HL-60 (cell line): ENCODE data around the gene SAMD10.

Source experiments
- GABPA ChIP-seq: IDR thresholded peaks from 2 replicates; pipeline ENCODE4 v1.6.1; 2012; ENCODE audit warnings: low read depth
- POLR2AphosphoS5 ChIP-seq: IDR thresholded peaks from 2 replicates; pipeline ENCODE4 v1.6.1; 2012; ENCODE audit warnings: low read depth
- SPI1 ChIP-seq: IDR thresholded peaks from 2 replicates; pipeline ENCODE4 v1.6.1; 2012; ENCODE audit warnings: low read depth, mild to moderate bottlenecking, borderline replicate concordance
- TF ChIP-seq, protein P1 (sequence below): IDR thresholded peaks from one replicate; pipeline ENCODE4 v1.5.1; 2011; ENCODE audit warnings: low read length, control low read depth, inconsistent platforms; ENCODE audit not compliant: insufficient read depth
- TF ChIP-seq, protein P2 (sequence below): IDR thresholded peaks from 2 replicates; pipeline ENCODE4 v1.6.1; 2012; ENCODE audit warnings: low read depth; ENCODE audit not compliant: insufficient replicate concordance

- TF ChIP-seq, protein P1, sequence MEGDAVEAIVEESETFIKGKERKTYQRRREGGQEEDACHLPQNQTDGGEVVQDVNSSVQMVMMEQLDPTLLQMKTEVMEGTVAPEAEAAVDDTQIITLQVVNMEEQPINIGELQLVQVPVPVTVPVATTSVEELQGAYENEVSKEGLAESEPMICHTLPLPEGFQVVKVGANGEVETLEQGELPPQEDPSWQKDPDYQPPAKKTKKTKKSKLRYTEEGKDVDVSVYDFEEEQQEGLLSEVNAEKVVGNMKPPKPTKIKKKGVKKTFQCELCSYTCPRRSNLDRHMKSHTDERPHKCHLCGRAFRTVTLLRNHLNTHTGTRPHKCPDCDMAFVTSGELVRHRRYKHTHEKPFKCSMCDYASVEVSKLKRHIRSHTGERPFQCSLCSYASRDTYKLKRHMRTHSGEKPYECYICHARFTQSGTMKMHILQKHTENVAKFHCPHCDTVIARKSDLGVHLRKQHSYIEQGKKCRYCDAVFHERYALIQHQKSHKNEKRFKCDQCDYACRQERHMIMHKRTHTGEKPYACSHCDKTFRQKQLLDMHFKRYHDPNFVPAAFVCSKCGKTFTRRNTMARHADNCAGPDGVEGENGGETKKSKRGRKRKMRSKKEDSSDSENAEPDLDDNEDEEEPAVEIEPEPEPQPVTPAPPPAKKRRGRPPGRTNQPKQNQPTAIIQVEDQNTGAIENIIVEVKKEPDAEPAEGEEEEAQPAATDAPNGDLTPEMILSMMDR: no peak
- TF ChIP-seq SPI1 (no peak), GABPA (no peak), POLR2AphosphoS5 (peak; percentile 43)
- TF ChIP-seq, protein P2, sequence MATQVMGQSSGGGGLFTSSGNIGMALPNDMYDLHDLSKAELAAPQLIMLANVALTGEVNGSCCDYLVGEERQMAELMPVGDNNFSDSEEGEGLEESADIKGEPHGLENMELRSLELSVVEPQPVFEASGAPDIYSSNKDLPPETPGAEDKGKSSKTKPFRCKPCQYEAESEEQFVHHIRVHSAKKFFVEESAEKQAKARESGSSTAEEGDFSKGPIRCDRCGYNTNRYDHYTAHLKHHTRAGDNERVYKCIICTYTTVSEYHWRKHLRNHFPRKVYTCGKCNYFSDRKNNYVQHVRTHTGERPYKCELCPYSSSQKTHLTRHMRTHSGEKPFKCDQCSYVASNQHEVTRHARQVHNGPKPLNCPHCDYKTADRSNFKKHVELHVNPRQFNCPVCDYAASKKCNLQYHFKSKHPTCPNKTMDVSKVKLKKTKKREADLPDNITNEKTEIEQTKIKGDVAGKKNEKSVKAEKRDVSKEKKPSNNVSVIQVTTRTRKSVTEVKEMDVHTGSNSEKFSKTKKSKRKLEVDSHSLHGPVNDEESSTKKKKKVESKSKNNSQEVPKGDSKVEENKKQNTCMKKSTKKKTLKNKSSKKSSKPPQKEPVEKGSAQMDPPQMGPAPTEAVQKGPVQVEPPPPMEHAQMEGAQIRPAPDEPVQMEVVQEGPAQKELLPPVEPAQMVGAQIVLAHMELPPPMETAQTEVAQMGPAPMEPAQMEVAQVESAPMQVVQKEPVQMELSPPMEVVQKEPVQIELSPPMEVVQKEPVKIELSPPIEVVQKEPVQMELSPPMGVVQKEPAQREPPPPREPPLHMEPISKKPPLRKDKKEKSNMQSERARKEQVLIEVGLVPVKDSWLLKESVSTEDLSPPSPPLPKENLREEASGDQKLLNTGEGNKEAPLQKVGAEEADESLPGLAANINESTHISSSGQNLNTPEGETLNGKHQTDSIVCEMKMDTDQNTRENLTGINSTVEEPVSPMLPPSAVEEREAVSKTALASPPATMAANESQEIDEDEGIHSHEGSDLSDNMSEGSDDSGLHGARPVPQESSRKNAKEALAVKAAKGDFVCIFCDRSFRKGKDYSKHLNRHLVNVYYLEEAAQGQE: no peak
These were observed 22.3 kb downstream of the SAMD10 start for GRCh38 chr20:63957004-63957689.
